Fibroblast of lung (primary cell): Measurements from ENCODE around the gene RFPL1. TPM values are rescaled to one million over a fixed set of nuclear protein-coding genes. Genes with fewer than 3 reads are reported as not detected.

Source experiments
- DNase-seq, 2 donors: peaks; one replicate each; pipeline versions ENCODE4 v3.0.0 to v3.0.0-alpha.2; 2010; ENCODE audit warnings: low read depth in 2 of 2
- H2AFZ ChIP-seq: 2 replicates; pipeline ENCODE4 v1.5.1; 2012; ENCODE audit warnings: low read length, control low read depth, inconsistent platforms
- H3K27ac ChIP-seq: 2 replicates; pipeline ENCODE4 v1.5.1; 2011; ENCODE audit warnings: low read length, control low read depth; ENCODE audit not compliant: insufficient read depth
- H3K27me3 ChIP-seq: 2 replicates; pipeline ENCODE4 v1.5.1; 2011; ENCODE audit warnings: mild to moderate bottlenecking, low read length; ENCODE audit not compliant: control insufficient read depth, insufficient read depth
- H3K36me3 ChIP-seq: 2 replicates; pipeline ENCODE4 v1.5.1; 2011; ENCODE audit warnings: low read length; ENCODE audit not compliant: control insufficient read depth, insufficient read depth
- H3K4me1 ChIP-seq: 2 replicates; pipeline ENCODE4 v1.5.1; 2011; ENCODE audit warnings: low read length; ENCODE audit not compliant: control insufficient read depth, insufficient read depth; ENCODE audit errors: extremely low read depth
- H3K4me2 ChIP-seq: 2 replicates; pipeline ENCODE4 v1.5.1; 2011; ENCODE audit warnings: low read length, control low read depth; ENCODE audit not compliant: insufficient read depth; ENCODE audit errors: extremely low read depth
- H3K4me3 ChIP-seq, 4 experiments: fragments of 200-600 bp in 1 of 4; sonication (generic) in 1 of 4; replicated peaks in 1 of 4; 2 replicates each; pipeline ENCODE4 v1.5.1; 2011 to 2016; ENCODE audit warnings: low read length in 4 of 4, low read depth in 3 of 4, mild to moderate bottlenecking in 3 of 4, control low read depth in 2 of 4, inconsistent platforms in 1 of 4, mixed read lengths in 1 of 4; ENCODE audit not compliant: insufficient read depth in 1 of 4; ENCODE audit errors: control extremely low read depth in 1 of 4
- H3K79me2 ChIP-seq: 2 replicates; pipeline ENCODE4 v1.5.1; 2012; ENCODE audit warnings: mild to moderate bottlenecking, low read length, inconsistent platforms; ENCODE audit not compliant: control insufficient read depth, insufficient read depth
- H3K9ac ChIP-seq: 2 replicates; pipeline ENCODE4 v1.5.1; 2011; ENCODE audit warnings: mild to moderate bottlenecking, low read length, control low read depth; ENCODE audit not compliant: insufficient read depth
- H3K9me3 ChIP-seq: 2 replicates; pipeline ENCODE4 v1.5.1; 2012; ENCODE audit warnings: low read depth, low read length; ENCODE audit not compliant: control insufficient read depth, insufficient read depth
- H4K20me1 ChIP-seq: 2 replicates; pipeline ENCODE4 v1.5.1; 2011; ENCODE audit warnings: low read length; ENCODE audit not compliant: control insufficient read depth, insufficient read depth; ENCODE audit errors: extremely low read depth
- EZH2 ChIP-seq: IDR thresholded peaks from 2 replicates; pipeline ENCODE4 v1.5.1; 2012; ENCODE audit warnings: low read length, control low read depth, mild to moderate bottlenecking; ENCODE audit errors: missing control alignments
- polyA plus RNA-seq, 2 donors: library from polyadenylated mRNA; depleted of rRNA in 1 of 2; stranded (reverse) in 1 of 2; unstranded in 1 of 2; fragments of >200 nt; gene quantifications; 2 replicates each; pipeline ENCODE4 v1.2.1, GENCODE V29; 2011 to 2012; ENCODE audit warnings: missing spikeins in 1 of 2
- total RNA-seq: library from RNA; depleted of rRNA; stranded (reverse); fragments of >200 nt; gene quantifications from 2 replicates; pipeline ENCODE4 v1.2.1, GENCODE V29; 2014
- TF ChIP-seq, protein P1 (sequence below), 2 donors: IDR thresholded peaks in 1 of 2; conservative IDR thresholded peaks in 1 of 2; 1 replicate in 1 of 2; 2 replicates in 1 of 2; pipeline ENCODE4 v1.5.1; 2011 to 2012; ENCODE audit warnings: low read length in 2 of 2, control low read depth in 1 of 2, inconsistent platforms in 1 of 2, low read depth in 1 of 2, mild to moderate bottlenecking in 1 of 2

Gene RFPL1
- total and polyA plus RNA-seq, 2 donors (not counting 1 experiment from before 2014, with no cell fraction given) = not detected

- H3K4me3 ChIP-seq = no peak overlapping the region
- no peaks in the 10 kb centered on the region for H4K20me1 ChIP-seq
- no peaks in the 10 kb centered on the region for H3K27me3 ChIP-seq
- H3K4me2 ChIP-seq = no peak overlapping the region
- H3K9me3 ChIP-seq = no peaks in the 10 kb centered on the region
- H3K36me3 ChIP-seq = peaks cover 2% of the 10 kb centered on the region
- no peak overlapping the region for H3K27ac ChIP-seq
- H3K79me2 ChIP-seq = peaks cover 9% of the 10 kb centered on the region
- DNase-seq = no peak
- TF ChIP-seq, protein P1, sequence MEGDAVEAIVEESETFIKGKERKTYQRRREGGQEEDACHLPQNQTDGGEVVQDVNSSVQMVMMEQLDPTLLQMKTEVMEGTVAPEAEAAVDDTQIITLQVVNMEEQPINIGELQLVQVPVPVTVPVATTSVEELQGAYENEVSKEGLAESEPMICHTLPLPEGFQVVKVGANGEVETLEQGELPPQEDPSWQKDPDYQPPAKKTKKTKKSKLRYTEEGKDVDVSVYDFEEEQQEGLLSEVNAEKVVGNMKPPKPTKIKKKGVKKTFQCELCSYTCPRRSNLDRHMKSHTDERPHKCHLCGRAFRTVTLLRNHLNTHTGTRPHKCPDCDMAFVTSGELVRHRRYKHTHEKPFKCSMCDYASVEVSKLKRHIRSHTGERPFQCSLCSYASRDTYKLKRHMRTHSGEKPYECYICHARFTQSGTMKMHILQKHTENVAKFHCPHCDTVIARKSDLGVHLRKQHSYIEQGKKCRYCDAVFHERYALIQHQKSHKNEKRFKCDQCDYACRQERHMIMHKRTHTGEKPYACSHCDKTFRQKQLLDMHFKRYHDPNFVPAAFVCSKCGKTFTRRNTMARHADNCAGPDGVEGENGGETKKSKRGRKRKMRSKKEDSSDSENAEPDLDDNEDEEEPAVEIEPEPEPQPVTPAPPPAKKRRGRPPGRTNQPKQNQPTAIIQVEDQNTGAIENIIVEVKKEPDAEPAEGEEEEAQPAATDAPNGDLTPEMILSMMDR (conservative IDR thresholded peaks at IDR 0.05 in 1 of 2, IDR thresholded peaks at IDR 0.05 in 1 of 2; ENCODE audit: low read depth in 1 of 2, low read length in 2 of 2) = no peak
- no peak for TF ChIP-seq EZH2
- H2AFZ ChIP-seq = no peak overlapping the region
- H3K9ac ChIP-seq = no peak overlapping the region
- peaks cover 4% of the 10 kb centered on the region for H3K4me1 ChIP-seq
These were observed 46.8 kb upstream of the RFPL1 start for GRCh38 chr22:29391546-29391945.

DNA sequence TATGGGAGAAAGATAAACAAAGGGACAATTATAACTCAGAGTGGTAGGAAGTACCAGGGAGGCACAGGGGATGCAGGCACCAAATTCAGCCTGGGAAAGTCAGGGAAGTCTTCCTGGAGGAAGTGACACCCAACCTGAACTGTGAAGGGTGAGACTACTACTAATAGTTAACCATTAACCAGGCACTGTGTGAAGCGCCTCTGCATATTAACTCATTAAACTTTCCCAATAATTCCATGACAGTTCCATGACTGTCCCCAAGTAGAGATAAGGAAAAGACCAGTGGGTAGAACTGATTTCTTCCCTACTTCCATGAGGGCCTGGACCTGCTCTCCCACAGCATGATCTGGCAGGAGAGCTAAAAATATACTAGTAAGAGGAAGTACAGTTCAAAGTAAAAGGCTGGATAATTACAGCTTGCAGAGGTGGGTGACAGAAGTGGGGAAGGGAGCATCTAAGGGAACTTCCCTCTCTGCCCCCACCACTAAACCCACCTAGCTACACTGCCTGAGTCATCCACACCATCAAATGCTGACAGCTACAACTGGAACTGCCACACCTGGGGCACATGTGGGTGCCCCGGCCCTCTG, 45.3 kb upstream of the RFPL1 start:
- no peak for DNase-seq
- Histone ChIP-seq H3K36me3 (no peaks in the 10 kb centered on the region), H2AFZ (no peak overlapping the region), H3K4me1 (peaks cover 2% of the 10 kb centered on the region), H3K4me3 (no peak overlapping the region), H3K27me3 (no peaks in the 10 kb centered on the region), H3K4me2 (no peak overlapping the region), H3K79me2 (no peaks in the 10 kb centered on the region), H4K20me1 (no peaks in the 10 kb centered on the region), H3K27ac (no peak overlapping the region), H3K9me3 (no peaks in the 10 kb centered on the region), H3K9ac (no peak overlapping the region)
- TF ChIP-seq, protein P1 (conservative IDR thresholded peaks at IDR 0.05 in 1 of 2, IDR thresholded peaks at IDR 0.05 in 1 of 2; ENCODE audit: low read depth in 1 of 2, low read length in 2 of 2) = no peak
- TF ChIP-seq EZH2 = no peak

- Histone ChIP-seq H3K79me2 (no peaks in the 10 kb centered on the region), H3K4me2 (no peak overlapping the region), H3K36me3 (no peaks in the 10 kb centered on the region), H4K20me1 (no peaks in the 10 kb centered on the region), H2AFZ (no peak overlapping the region), H3K27ac (no peak overlapping the region), H3K4me1 (no peaks in the 10 kb centered on the region), H3K9ac (no peak overlapping the region), H3K4me3 (no peak overlapping the region), H3K27me3 (no peaks in the 10 kb centered on the region), H3K9me3 (no peaks in the 10 kb centered on the region)
- TF ChIP-seq, protein P1 (conservative IDR thresholded peaks at IDR 0.05 in 1 of 2, IDR thresholded peaks at IDR 0.05 in 1 of 2; ENCODE audit: low read depth in 1 of 2, low read length in 2 of 2) = peak; percentile 81 to 83
- TF ChIP-seq EZH2 = no peak
- peak; percentile 59 to 75 for DNase-seq
These were observed 43.3 kb upstream of the RFPL1 start for GRCh38 chr22:29394931-29395581.
